Subcutaneous abdominal adipose tissue (tissue), 5 donors: ENCODE data around the gene TIMP2.

Experiments used
- H3K27ac ChIP-seq: one replicate; pipeline ENCODE4 v1.7.0; 2013; ENCODE audit warnings: low read depth, mild to moderate bottlenecking, inconsistent platforms, low read length, moderate library complexity
- H3K27me3 ChIP-seq, 5 donors: one replicate each; pipeline ENCODE4 v1.7.0; 2013; ENCODE audit warnings: low read length in 5 of 5, inconsistent platforms in 1 of 5; ENCODE audit not compliant: control insufficient read depth in 5 of 5, insufficient read depth in 4 of 5
- H3K36me3 ChIP-seq, 5 donors: one replicate each; pipeline ENCODE4 v1.7.0; 2013; ENCODE audit warnings: low read length in 5 of 5; ENCODE audit not compliant: control insufficient read depth in 5 of 5, insufficient read depth in 5 of 5
- H3K4me1 ChIP-seq, 5 donors: one replicate each; pipeline ENCODE4 v1.7.0; 2013; ENCODE audit warnings: low read length in 5 of 5, mild to moderate bottlenecking in 3 of 5, moderate library complexity in 1 of 5; ENCODE audit not compliant: control insufficient read depth in 5 of 5, insufficient read depth in 5 of 5
- H3K4me3 ChIP-seq, 5 donors: one replicate each; pipeline ENCODE4 v1.7.0; 2013; ENCODE audit warnings: low read length in 5 of 5, low read depth in 1 of 5
- H3K9ac ChIP-seq, 5 donors: one replicate each; pipeline ENCODE4 v1.7.0; 2013; ENCODE audit warnings: low read length in 5 of 5, mild to moderate bottlenecking in 4 of 5, moderate library complexity in 3 of 5
- H3K9me3 ChIP-seq, 5 donors: one replicate each; pipeline ENCODE4 v1.7.0; 2013; ENCODE audit warnings: low read length in 5 of 5; ENCODE audit not compliant: control insufficient read depth in 5 of 5
- donor health status: healthy.
- donor health status: healthy.
- donor health status: healthy.
- donor health status: healthy.
- donor health status: healthy.

The TIMP2 gene

DNA sequence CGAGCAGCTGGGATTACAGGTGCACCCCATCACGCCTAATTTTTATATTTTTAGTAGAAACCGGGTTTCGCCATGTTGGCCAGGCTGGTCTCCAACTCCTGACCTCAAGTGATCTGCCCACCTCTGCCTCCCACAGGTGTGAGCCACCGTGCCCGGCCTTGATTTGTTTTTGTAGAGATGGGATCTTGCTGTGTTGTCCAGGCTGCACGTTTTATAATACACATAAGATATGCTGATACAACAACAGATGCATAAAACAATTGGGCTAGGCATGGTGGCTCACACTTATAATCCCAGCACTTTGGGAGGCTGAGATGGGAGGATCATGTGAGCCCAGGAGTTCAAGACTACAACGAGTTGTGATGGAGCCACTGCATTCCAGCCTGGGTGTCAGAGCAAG is 90.6 kb downstream of the TIMP2 start:
- Histone ChIP-seq H3K4me3 (no peak overlapping the region), H3K9ac (no peak overlapping the region), H3K9me3 (no peaks in the 10 kb centered on the region), H3K27ac (no peak overlapping the region), H3K36me3 (peaks cover 7 to 78% (median 71%) of the 10 kb centered on the region in 5 donors), H3K4me1 (peaks cover 3 to 16% (median 13%) of the 10 kb centered on the region in 5 donors), H3K27me3 (no peaks in the 10 kb centered on the region)

DNA sequence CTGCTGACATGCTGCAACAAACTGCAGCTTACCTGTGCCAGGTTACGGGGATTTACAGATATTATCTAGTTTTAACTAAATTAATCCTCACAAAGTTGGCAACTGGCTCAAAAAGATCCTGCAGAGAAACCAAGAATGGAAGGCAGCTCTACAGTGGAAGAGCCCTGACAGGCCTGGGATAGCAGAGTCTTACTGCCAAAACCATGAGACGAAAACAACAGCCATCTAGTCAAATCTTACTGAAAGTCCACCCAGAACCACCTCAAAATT is 92.7 kb downstream of the TIMP2 start:
- Histone ChIP-seq H3K4me3 (no peak overlapping the region), H3K27ac (no peak overlapping the region), H3K9ac (no peak overlapping the region), H3K4me1 (peaks cover 0 to 5% (median 0%) of the 10 kb centered on the region in 5 donors), H3K36me3 (peaks cover 7 to 93% (median 87%) of the 10 kb centered on the region in 5 donors), H3K27me3 (no peaks in the 10 kb centered on the region), H3K9me3 (no peaks in the 10 kb centered on the region)

DNA sequence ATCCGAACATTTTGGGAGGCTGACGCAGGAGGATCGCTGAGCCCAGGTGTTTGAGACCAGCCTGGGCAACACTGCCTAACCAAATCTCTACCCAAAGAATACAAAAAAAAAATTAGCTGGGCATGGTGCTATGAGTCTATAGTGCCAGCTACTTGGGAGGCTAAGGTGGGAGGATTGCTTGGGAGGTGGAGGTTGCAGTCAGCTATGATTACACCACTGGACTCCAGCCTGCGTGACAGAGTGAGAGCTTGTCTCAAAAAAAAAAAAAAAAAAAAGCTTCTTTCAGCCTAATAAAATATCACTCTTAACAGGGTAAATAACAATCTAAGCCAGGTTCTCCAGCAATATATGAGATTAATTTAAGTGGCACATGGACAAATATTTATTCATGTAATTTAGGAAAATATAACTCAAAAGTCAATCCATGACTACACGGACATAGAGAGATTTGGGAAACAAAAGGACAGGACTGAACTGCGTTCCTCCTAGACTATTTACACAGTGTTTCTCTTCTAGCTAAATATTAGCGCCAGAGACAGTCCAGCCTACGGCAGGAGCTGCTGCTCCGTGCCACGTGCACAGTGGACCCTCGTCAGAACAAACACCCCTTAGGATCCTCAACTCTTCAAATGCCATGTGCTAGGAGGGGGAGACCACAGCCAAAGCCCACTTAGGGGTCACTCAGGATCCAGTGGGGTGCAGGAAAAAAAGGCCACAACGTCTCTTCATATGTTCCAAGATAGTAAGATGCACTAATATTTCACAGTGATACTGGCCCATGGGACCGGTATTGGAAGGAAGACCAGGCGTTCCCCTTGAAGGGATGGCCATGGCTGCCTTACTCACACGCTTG is 93.3 kb downstream of the TIMP2 start:
- no peaks in the 10 kb centered on the region for H3K9me3 ChIP-seq
- peaks cover 0 to 6% (median 0%) of the 10 kb centered on the region in 5 donors for H3K4me1 ChIP-seq
- H3K27me3 ChIP-seq = no peaks in the 10 kb centered on the region
- H3K27ac ChIP-seq = no peak overlapping the region
- no peak overlapping the region for H3K9ac ChIP-seq
- no peak overlapping the region for H3K4me3 ChIP-seq
- H3K36me3 ChIP-seq = peaks cover 7 to 92% (median 87%) of the 10 kb centered on the region in 5 donors

DNA sequence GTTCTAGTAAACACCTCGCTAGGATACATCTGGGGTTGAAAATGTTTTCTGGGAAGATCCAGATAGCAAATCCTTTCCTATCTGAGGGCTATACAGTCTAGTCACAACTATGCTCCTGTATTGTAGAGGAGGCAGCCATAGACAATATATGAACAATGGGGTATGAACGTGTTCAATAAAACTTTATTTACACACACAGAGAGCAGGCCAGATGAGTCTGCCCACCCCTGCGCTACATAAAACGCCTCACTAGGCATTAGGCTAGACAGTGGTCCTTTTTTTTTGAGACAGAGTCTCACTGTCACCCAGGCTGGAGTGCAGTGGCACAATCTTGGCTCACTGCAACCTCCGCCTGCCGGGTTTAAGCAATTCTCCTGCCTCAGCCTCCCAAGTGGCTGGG is 95.7 kb downstream of the TIMP2 start:
- Histone ChIP-seq H3K9ac (no peak overlapping the region), H3K4me3 (no peak overlapping the region), H3K27ac (no peak overlapping the region), H3K27me3 (no peaks in the 10 kb centered on the region), H3K4me1 (peaks cover 0 to 6% (median 0%) of the 10 kb centered on the region in 5 donors), H3K9me3 (no peaks in the 10 kb centered on the region), H3K36me3 (peaks cover 11 to 92% (median 87%) of the 10 kb centered on the region in 5 donors)

DNA sequence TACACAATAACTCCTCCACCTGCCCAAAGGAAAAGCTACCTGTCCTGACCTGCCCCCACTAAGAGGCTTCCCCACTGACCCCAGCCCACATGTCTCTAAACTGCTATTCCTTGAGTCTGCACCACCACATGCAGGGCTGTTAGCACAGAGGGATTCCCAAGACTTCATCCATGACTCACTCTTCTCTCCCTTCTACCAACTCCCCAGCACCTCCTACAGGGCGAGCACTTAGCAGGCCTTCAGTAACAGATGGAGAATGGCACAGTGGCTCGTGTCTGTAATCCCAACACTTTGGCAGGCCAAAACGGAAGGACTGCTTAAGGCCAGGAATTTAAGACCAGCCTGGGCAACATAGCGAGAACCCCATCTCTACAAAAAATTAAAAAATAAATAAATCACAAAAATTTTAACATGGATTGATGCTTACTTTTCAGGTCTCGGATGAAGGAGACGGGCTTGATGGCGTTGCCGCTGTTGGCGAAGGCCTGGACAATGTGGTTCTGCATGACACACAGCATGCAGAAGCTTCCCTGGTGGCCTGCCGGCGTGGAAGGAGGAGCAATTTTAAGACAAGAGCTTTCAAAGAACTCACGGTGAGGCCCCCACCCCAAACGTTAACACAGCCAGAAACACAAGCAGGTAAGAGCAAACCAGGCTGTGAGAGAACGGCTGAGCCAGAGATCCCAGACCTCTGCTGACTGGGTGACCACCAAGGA is 96.6 kb downstream of the TIMP2 start:
- H3K27ac ChIP-seq = no peak overlapping the region
- no peak overlapping the region for H3K9ac ChIP-seq
- peaks cover 11 to 92% (median 89%) of the 10 kb centered on the region in 5 donors for H3K36me3 ChIP-seq
- H3K27me3 ChIP-seq = no peaks in the 10 kb centered on the region
- peaks cover 0 to 6% (median 0%) of the 10 kb centered on the region in 5 donors for H3K4me1 ChIP-seq
- H3K4me3 ChIP-seq = no peak overlapping the region
- no peaks in the 10 kb centered on the region for H3K9me3 ChIP-seq

DNA sequence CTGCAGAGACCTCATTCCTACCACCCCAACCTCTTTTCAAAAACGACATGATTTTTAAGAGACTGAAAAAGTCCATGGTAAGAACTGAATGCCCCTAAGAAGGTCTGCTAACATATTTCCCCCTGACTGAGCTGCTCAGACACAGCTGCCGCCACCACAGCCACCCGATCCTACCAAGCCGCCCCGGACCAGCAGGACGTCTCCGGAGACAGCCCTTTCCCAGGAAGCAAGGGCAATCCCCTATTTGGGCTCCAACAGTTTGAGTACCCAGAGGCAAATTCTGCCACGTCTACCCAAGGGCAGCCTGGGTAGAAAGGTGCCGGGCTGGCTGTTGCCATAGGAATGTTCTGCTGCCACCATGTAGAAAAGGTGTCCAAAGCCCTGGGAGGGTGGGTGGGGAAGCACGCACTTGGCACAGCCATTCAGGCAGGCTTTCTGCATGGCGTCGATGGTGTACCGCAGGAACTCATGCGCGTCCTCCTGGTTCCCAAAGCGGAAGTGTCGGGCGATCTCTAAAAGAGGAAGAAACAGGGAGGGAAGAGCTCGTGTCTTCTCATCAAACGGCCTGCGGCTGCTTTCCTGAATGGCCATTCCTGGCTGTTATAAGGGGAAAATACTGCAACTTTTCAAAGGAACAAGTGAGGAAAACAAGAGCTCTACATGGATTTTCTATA is 98.2 kb downstream of the TIMP2 start:
- no peaks in the 10 kb centered on the region for H3K9me3 ChIP-seq
- H3K4me3 ChIP-seq = no peak overlapping the region
- no peaks in the 10 kb centered on the region for H3K27me3 ChIP-seq
- H3K36me3 ChIP-seq = peaks cover 11 to 91% (median 87%) of the 10 kb centered on the region in 5 donors
- no peak overlapping the region for H3K9ac ChIP-seq
- no peak overlapping the region for H3K27ac ChIP-seq
- peaks cover 0 to 6% (median under 1%) of the 10 kb centered on the region in 5 donors for H3K4me1 ChIP-seq

DNA sequence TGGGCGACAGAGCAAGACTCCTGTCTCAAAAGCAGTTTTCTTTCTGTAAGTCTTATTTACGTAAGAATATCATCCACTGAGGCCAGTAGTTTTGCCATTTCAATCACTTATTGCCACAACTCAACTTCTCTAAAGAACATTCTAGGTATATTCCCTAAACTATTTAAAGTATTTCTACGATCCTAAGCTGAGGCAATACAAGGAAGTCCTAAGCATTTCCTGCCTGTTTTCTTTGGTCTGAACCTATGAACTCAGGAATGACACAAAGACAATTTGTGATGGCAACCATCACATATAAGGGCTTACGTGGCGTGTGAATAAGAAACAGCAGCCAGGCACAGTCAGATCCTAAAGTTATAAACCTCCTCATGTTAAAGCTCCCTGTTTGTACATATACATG is 98.8 kb downstream of the TIMP2 start:
- H3K9ac ChIP-seq = no peak overlapping the region
- no peak overlapping the region for H3K4me3 ChIP-seq
- H3K27ac ChIP-seq = no peak overlapping the region
- no peaks in the 10 kb centered on the region for H3K9me3 ChIP-seq
- peaks cover 11 to 91% (median 87%) of the 10 kb centered on the region in 5 donors for H3K36me3 ChIP-seq
- no peaks in the 10 kb centered on the region for H3K27me3 ChIP-seq
- peaks cover 0 to 9% (median 2%) of the 10 kb centered on the region in 5 donors for H3K4me1 ChIP-seq

DNA sequence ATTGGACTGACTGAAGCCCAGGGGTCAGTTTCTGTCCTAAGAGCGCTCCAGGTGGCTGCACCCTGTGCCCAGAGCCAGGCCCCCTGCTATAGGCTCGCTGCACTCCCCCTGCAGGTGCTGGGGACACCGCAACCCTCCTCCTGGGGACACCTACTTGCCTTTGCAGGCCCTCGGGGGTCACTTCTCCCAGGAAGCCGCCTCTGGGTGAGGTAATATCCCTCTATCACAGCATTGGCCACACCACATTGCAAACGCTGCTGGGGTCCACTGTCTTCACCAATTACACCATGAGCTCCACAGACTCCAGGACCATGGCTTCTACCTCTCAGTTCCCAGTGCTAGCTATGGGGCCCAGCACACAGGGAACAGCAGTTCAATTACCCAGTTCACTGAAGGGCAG is 99.5 kb downstream of the TIMP2 start:
- Histone ChIP-seq H3K9ac (no peak overlapping the region), H3K36me3 (peaks cover 11 to 92% (median 86%) of the 10 kb centered on the region in 5 donors), H3K27me3 (no peaks in the 10 kb centered on the region), H3K9me3 (no peaks in the 10 kb centered on the region), H3K4me3 (no peak overlapping the region), H3K27ac (no peak overlapping the region), H3K4me1 (peaks cover 0 to 9% (median 2%) of the 10 kb centered on the region in 5 donors)

DNA sequence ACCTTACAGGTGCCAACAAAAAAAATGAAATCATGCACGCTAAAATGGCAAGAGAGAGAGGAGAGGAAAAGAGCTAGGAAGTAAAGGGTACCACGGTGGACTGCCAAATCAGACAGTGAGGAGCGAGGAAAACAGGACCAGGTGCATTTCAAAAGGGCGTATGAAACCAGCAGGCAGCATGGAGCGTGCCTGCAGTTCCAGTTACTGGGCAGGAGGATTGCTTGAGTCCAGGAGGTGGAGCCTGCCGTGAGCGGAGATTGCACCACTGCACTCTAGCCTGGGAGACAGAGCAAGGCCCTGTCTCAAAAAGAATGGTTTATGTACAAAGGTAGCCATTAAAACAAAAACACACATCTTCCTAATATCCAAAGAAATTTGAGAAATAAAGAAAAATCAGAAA is 100.9 kb downstream of the TIMP2 start:
- no peak overlapping the region for H3K27ac ChIP-seq
- H3K9me3 ChIP-seq = no peaks in the 10 kb centered on the region
- no peak overlapping the region for H3K4me3 ChIP-seq
- no peaks in the 10 kb centered on the region for H3K27me3 ChIP-seq
- no peak overlapping the region for H3K9ac ChIP-seq
- H3K36me3 ChIP-seq = peaks cover 4 to 95% (median 90%) of the 10 kb centered on the region in 5 donors
- H3K4me1 ChIP-seq = peaks cover 0 to 21% (median 8%) of the 10 kb centered on the region in 5 donors
